ENCODE measurements around the gene GRM1.
"Not testable (repeated sequence)": the region's sequence is repeated elsewhere in the genome, so short reads cannot be mapped to it uniquely, and the experiment has no call there.

GRM1 gene

DNA sequence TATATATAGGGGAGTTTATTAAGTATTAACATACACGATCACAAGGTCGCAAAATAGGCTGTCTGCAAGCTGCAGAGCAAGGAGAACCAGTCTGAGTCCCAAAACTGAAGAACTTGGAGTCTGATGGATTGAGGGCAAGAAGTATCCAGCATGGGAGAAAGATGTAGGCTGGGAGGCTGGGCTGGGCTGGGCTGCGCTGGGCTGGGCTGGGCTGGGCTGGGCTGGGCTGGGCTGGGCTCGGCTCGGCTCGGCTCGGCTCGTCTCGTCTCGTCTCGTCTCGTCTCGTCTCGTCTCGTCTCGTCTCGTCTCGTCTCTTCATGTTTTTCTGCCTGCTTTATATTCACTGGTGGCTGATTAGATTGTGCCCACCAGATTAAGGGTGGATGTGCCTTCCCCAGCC, 238.6 kb downstream of the GRM1 start:
- H3K4me3 ChIP-seq (ENCODE audit: insufficient read length, low read depth): no peak overlapping the region
- no peak overlapping the region for H3K9ac ChIP-seq (ENCODE audit: insufficient read length, low read depth)
- no peaks in the 10 kb centered on the region for H3K4me1 ChIP-seq (ENCODE audit: insufficient read depth, insufficient read length)
- no peak for DNase-seq (ENCODE audit: low read depth, low spot score)
- TF ChIP-seq YY1 (IDR thresholded peaks at IDR 0.05; ENCODE audit: insufficient read depth, insufficient read length) (no peak), SUZ12 (IDR thresholded peaks at IDR 0.05; ENCODE audit: extremely low read depth, insufficient read depth, insufficient read length) (no peak), ZNF274 (IDR thresholded peaks at IDR 0.05; ENCODE audit: low read depth, low read length) (no peak)
- H3K36me3 ChIP-seq (ENCODE audit: insufficient read depth, insufficient read length, low read length): no peaks in the 10 kb centered on the region
- H3K27me3 ChIP-seq (ENCODE audit: insufficient read depth, insufficient read length): no peaks in the 10 kb centered on the region
- no peaks in the 10 kb centered on the region for H3K9me3 ChIP-seq (ENCODE audit: insufficient read depth, low read length)

DNA sequence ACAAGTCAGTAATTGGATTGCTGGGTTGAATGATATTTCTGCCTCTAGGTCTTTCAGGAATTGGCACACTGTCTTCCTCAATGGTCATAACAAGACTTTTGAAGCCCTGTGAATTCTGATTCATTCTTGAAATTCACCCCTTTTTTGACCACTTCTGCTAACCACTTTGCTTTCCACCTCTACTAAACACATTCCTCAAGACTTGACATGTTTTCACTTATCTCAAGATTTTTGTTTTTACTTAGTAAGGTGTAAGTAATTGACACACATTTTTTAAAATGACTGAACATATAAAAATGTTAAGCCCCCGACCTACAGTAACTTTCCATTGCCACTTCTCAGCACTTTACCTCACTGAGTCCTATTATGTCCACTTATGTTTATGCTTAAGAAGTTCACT, 239.1 kb downstream of the GRM1 start:
- Histone ChIP-seq H3K4me1 (ENCODE audit: insufficient read depth, insufficient read length) (no peaks in the 10 kb centered on the region), H3K36me3 (ENCODE audit: insufficient read depth, insufficient read length, low read length) (no peaks in the 10 kb centered on the region), H3K4me3 (ENCODE audit: insufficient read length, low read depth) (no peak overlapping the region), H3K27me3 (ENCODE audit: insufficient read depth, insufficient read length) (no peaks in the 10 kb centered on the region), H3K9me3 (ENCODE audit: insufficient read depth, low read length) (no peaks in the 10 kb centered on the region), H3K9ac (ENCODE audit: insufficient read length, low read depth) (no peak overlapping the region)
- TF ChIP-seq YY1 (IDR thresholded peaks at IDR 0.05; ENCODE audit: insufficient read depth, insufficient read length) (no peak), ZNF274 (IDR thresholded peaks at IDR 0.05; ENCODE audit: low read depth, low read length) (no peak), SUZ12 (IDR thresholded peaks at IDR 0.05; ENCODE audit: extremely low read depth, insufficient read depth, insufficient read length) (no peak)
- DNase-seq (ENCODE audit: low read depth, low spot score): no peak

- Histone ChIP-seq H3K9me3 (ENCODE audit: insufficient read depth, low read length) (no peaks in the 10 kb centered on the region), H3K4me3 (ENCODE audit: insufficient read length, low read depth) (no peak overlapping the region), H3K36me3 (ENCODE audit: insufficient read depth, insufficient read length, low read length) (no peaks in the 10 kb centered on the region), H3K4me1 (ENCODE audit: insufficient read depth, insufficient read length) (no peaks in the 10 kb centered on the region), H3K27me3 (ENCODE audit: insufficient read depth, insufficient read length) (no peaks in the 10 kb centered on the region), H3K9ac (ENCODE audit: insufficient read length, low read depth) (no peak overlapping the region)
- DNase-seq (ENCODE audit: low read depth, low spot score): no peak
- no peak for TF ChIP-seq YY1 (IDR thresholded peaks at IDR 0.05; ENCODE audit: insufficient read depth, insufficient read length)
- no peak for TF ChIP-seq SUZ12 (IDR thresholded peaks at IDR 0.05; ENCODE audit: extremely low read depth, insufficient read depth, insufficient read length)
- TF ChIP-seq ZNF274 (IDR thresholded peaks at IDR 0.05; ENCODE audit: low read depth, low read length): no peak
These were observed 240.6 kb downstream of the GRM1 start for GRCh38 chr6:146269482-146269881.

- H3K4me3 ChIP-seq (ENCODE audit: insufficient read length, low read depth); H3K27me3 ChIP-seq (ENCODE audit: insufficient read depth, insufficient read length); H3K36me3 ChIP-seq (ENCODE audit: insufficient read depth, insufficient read length, low read length); DNase-seq (ENCODE audit: low read depth, low spot score); H3K9me3 ChIP-seq (ENCODE audit: insufficient read depth, low read length); H3K4me1 ChIP-seq (ENCODE audit: insufficient read depth, insufficient read length); H3K9ac ChIP-seq (ENCODE audit: insufficient read length, low read depth): not testable (repeated sequence)
These were observed 242.3 kb downstream of the GRM1 start for GRCh38 chr6:146271163-146271562.

- Histone ChIP-seq H3K9ac (ENCODE audit: insufficient read length, low read depth) (no peak overlapping the region), H3K36me3 (ENCODE audit: insufficient read depth, insufficient read length, low read length) (no peaks in the 10 kb centered on the region), H3K27me3 (ENCODE audit: insufficient read depth, insufficient read length) (no peaks in the 10 kb centered on the region), H3K9me3 (ENCODE audit: insufficient read depth, low read length) (no peaks in the 10 kb centered on the region), H3K4me3 (ENCODE audit: insufficient read length, low read depth) (no peak overlapping the region), H3K4me1 (ENCODE audit: insufficient read depth, insufficient read length) (no peaks in the 10 kb centered on the region)
- TF ChIP-seq YY1 (IDR thresholded peaks at IDR 0.05; ENCODE audit: insufficient read depth, insufficient read length) (no peak), ZNF274 (IDR thresholded peaks at IDR 0.05; ENCODE audit: low read depth, low read length) (no peak), SUZ12 (IDR thresholded peaks at IDR 0.05; ENCODE audit: extremely low read depth, insufficient read depth, insufficient read length) (no peak)
- no peak for DNase-seq (ENCODE audit: low read depth, low spot score)
These were observed 244.6 kb downstream of the GRM1 start for GRCh38 chr6:146273490-146273889.

- no peak overlapping the region for H3K4me3 ChIP-seq (ENCODE audit: insufficient read length, low read depth)
- TF ChIP-seq SUZ12 (IDR thresholded peaks at IDR 0.05; ENCODE audit: extremely low read depth, insufficient read depth, insufficient read length) (no peak), ZNF274 (IDR thresholded peaks at IDR 0.05; ENCODE audit: low read depth, low read length) (no peak), YY1 (IDR thresholded peaks at IDR 0.05; ENCODE audit: insufficient read depth, insufficient read length) (no peak)
- no peaks in the 10 kb centered on the region for H3K36me3 ChIP-seq (ENCODE audit: insufficient read depth, insufficient read length, low read length)
- no peak overlapping the region for H3K9ac ChIP-seq (ENCODE audit: insufficient read length, low read depth)
- H3K27me3 ChIP-seq (ENCODE audit: insufficient read depth, insufficient read length): no peaks in the 10 kb centered on the region
- H3K9me3 ChIP-seq (ENCODE audit: insufficient read depth, low read length): no peaks in the 10 kb centered on the region
- no peaks in the 10 kb centered on the region for H3K4me1 ChIP-seq (ENCODE audit: insufficient read depth, insufficient read length)
- no peak for DNase-seq (ENCODE audit: low read depth, low spot score)
These were observed 248.3 kb downstream of the GRM1 start for GRCh38 chr6:146277142-146277541.

DNA sequence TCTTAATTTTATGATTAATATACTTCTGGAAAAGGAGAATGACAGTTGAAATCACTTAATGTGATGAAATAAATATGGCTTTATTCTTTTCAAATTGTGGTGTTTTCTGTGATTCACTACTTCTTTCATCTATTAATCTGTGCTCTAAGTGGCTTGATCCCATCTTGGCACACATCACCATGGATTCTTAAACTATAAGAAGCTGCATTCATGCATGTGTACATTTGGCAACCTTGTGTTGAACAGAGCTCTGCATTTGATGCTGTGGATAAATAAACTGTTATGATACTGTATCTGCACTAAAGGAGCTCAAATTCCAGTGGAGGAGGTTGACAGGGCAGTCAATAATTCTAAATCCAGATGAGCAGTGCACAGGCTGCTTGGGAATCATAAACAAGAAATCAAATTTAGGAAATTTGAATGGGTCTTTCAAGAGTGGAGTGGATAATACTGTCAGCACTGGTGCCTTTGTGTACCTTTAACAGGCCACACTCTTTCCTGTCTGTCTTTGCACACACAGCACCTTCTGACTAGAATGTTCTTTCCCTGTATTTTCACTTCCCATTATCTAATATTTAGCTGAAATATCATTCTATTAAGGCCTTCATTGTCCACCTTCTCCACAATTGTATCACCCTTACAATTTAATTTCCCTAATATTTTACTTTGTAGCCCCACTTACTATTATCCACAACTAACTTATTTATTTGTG, 252.9 kb downstream of the GRM1 start:
- DNase-seq (ENCODE audit: low read depth, low spot score): no peak
- Histone ChIP-seq H3K36me3 (ENCODE audit: insufficient read depth, insufficient read length, low read length) (no peaks in the 10 kb centered on the region), H3K9me3 (ENCODE audit: insufficient read depth, low read length) (no peaks in the 10 kb centered on the region), H3K4me1 (ENCODE audit: insufficient read depth, insufficient read length) (no peaks in the 10 kb centered on the region), H3K27me3 (ENCODE audit: insufficient read depth, insufficient read length) (no peaks in the 10 kb centered on the region), H3K9ac (ENCODE audit: insufficient read length, low read depth) (no peak overlapping the region), H3K4me3 (ENCODE audit: insufficient read length, low read depth) (no peak overlapping the region)
- TF ChIP-seq YY1 (IDR thresholded peaks at IDR 0.05; ENCODE audit: insufficient read depth, insufficient read length) (no peak), SUZ12 (IDR thresholded peaks at IDR 0.05; ENCODE audit: extremely low read depth, insufficient read depth, insufficient read length) (no peak), ZNF274 (IDR thresholded peaks at IDR 0.05; ENCODE audit: low read depth, low read length) (no peak)
